HG03280 (cell line): Measurements from ENCODE around the gene HECW1.
"Not testable (repeated sequence)": the region's sequence is repeated elsewhere in the genome, so short reads cannot be mapped to it uniquely, and the experiment has no call there.

Experiments
- ATAC-seq: cut with Tn5 transposase; IDR thresholded peaks from one replicate; pipeline ENCODE4 v1.9.1; 2021; ENCODE audit warnings: mild to moderate bottlenecking, moderate library complexity; ENCODE audit not compliant: unreplicated experiment

The HECW1 gene

GRCh38 chr7:43201912-43202311 is 89.5 kb downstream of the HECW1 start:
- ATAC-seq = no peak

GRCh38 chr7:43204081-43204480 is 91.6 kb downstream of the HECW1 start:
- no peak for ATAC-seq

GRCh38 chr7:43205171-43205795 is 92.8 kb downstream of the HECW1 start:
- no peak for ATAC-seq

- no peak for ATAC-seq
Measured at GRCh38 chr7:43208242-43208641, 95.8 kb downstream of the HECW1 start.

- ATAC-seq = not testable (repeated sequence)
Measured at GRCh38 chr7:43210539-43210938, 98.1 kb downstream of the HECW1 start.

GRCh38 chr7:43211286-43211685 is 98.8 kb downstream of the HECW1 start:
- no peak for ATAC-seq

- no peak for ATAC-seq
Measured at GRCh38 chr7:43211693-43212092, 99.2 kb downstream of the HECW1 start.

GRCh38 chr7:43212921-43213320 is 100.5 kb downstream of the HECW1 start:
- ATAC-seq = no peak

- no peak for ATAC-seq
Measured at GRCh38 chr7:43215061-43215460, 102.6 kb downstream of the HECW1 start.

GRCh38 chr7:43217055-43217454 is 104.6 kb downstream of the HECW1 start:
- no peak for ATAC-seq

- not testable (repeated sequence) for ATAC-seq
Measured at GRCh38 chr7:43218901-43219300, 106.5 kb downstream of the HECW1 start.

GRCh38 chr7:43220250-43220649 is 107.8 kb downstream of the HECW1 start:
- ATAC-seq = no peak

GRCh38 chr7:43220742-43221141 is 108.3 kb downstream of the HECW1 start:
- ATAC-seq = no peak

- no peak for ATAC-seq
Measured at GRCh38 chr7:43229801-43230200, 117.4 kb downstream of the HECW1 start.

- ATAC-seq = no peak
Measured at GRCh38 chr7:43232366-43232765, 119.9 kb downstream of the HECW1 start.

- ATAC-seq = no peak
Measured at GRCh38 chr7:43234073-43234472, 121.6 kb downstream of the HECW1 start.

GRCh38 chr7:43234968-43235367 is 122.5 kb downstream of the HECW1 start:
- ATAC-seq = no peak

GRCh38 chr7:43240565-43240964 is 128.1 kb downstream of the HECW1 start:
- no peak for ATAC-seq

GRCh38 chr7:43242628-43243255 is 130.3 kb downstream of the HECW1 start:
- ATAC-seq = no peak

- ATAC-seq = no peak
Measured at GRCh38 chr7:43244232-43244631, 131.8 kb downstream of the HECW1 start.

- ATAC-seq = no peak
Measured at GRCh38 chr7:43244784-43245183, 132.3 kb downstream of the HECW1 start.

- no peak for ATAC-seq
Measured at GRCh38 chr7:43247757-43248156, 135.3 kb downstream of the HECW1 start.

GRCh38 chr7:43248553-43248952 is 136.1 kb downstream of the HECW1 start:
- no peak for ATAC-seq
